NCI-H1417 (cell line): ENCODE data around the gene CHMP1B.

Experiments used
- DNase-seq, 3 experiments: peaks; one replicate each; lab custom pipeline; 2025; lab: John Stamatoyannopoulos, UW

The CHMP1B gene

GRCh38 chr18:11851146-11851805 lies at the start of gene CHMP1B:
Gene CHMP1B (plus strand): TSS chr18:11851413. CDS start chr18:11851512, 99 bp downstream.
- peak; percentile 94 to 98 (median 95) for DNase-seq

- DNase-seq: no peak
These were observed 49.6 kb upstream of the CHMP1B start for GRCh38 chr18:11801573-11801972.

GRCh38 chr18:11802158-11802557 lies 49.1 kb upstream of the CHMP1B start:
- no peak for DNase-seq

- DNase-seq: no peak
These were observed 48.6 kb upstream of the CHMP1B start for GRCh38 chr18:11802586-11802985.

- no peak for DNase-seq
These were observed 44.0 kb upstream of the CHMP1B start for GRCh38 chr18:11807233-11807632.

- no peak for DNase-seq
These were observed 43.0 kb upstream of the CHMP1B start for GRCh38 chr18:11808001-11808855.

GRCh38 chr18:11809895-11810294 lies 41.3 kb upstream of the CHMP1B start:
- DNase-seq: no peak

GRCh38 chr18:11810379-11810778 lies 40.8 kb upstream of the CHMP1B start:
- no peak for DNase-seq

- no peak for DNase-seq
These were observed 40.2 kb upstream of the CHMP1B start for GRCh38 chr18:11811009-11811408.

- DNase-seq: no peak
These were observed 34.0 kb upstream of the CHMP1B start for GRCh38 chr18:11817229-11817628.

- DNase-seq: no peak
These were observed 32.6 kb upstream of the CHMP1B start for GRCh38 chr18:11818486-11819203.

- no peak for DNase-seq
These were observed 31.3 kb upstream of the CHMP1B start for GRCh38 chr18:11819938-11820337.

GRCh38 chr18:11820697-11821096 lies 30.5 kb upstream of the CHMP1B start:
- DNase-seq: no peak

GRCh38 chr18:11821208-11821607 lies 30.0 kb upstream of the CHMP1B start:
- no peak for DNase-seq

- no peak for DNase-seq
These were observed 29.5 kb upstream of the CHMP1B start for GRCh38 chr18:11821643-11822237.

GRCh38 chr18:11823545-11823944 lies 27.7 kb upstream of the CHMP1B start:
- no peak for DNase-seq

- DNase-seq: no peak
These were observed 24.4 kb upstream of the CHMP1B start for GRCh38 chr18:11826836-11827235.

GRCh38 chr18:11828786-11829432 lies 22.3 kb upstream of the CHMP1B start:
- DNase-seq: no peak

- DNase-seq: no peak
These were observed 20.6 kb upstream of the CHMP1B start for GRCh38 chr18:11830585-11830984.

GRCh38 chr18:11831921-11832320 lies 19.3 kb upstream of the CHMP1B start:
- peak in 1 of 3 experiments; percentile 47 for DNase-seq

- DNase-seq: no peak
These were observed 16.4 kb upstream of the CHMP1B start for GRCh38 chr18:11834772-11835171.

GRCh38 chr18:11839556-11839955 lies 11.7 kb upstream of the CHMP1B start:
- no peak for DNase-seq
